Mammary epithelial cell (primary cell): ENCODE data around the gene ZSCAN2.

Experiments
- EZH2 ChIP-seq: IDR thresholded peaks from 2 replicates; pipeline ENCODE4 v1.6.1; 2012; ENCODE audit warnings: low read length, inconsistent platforms, borderline replicate concordance
- TF ChIP-seq, protein P1 (sequence below), 2 donors: IDR thresholded peaks in 1 of 2; conservative IDR thresholded peaks in 1 of 2; 2 replicates each; pipeline ENCODE4 v1.5.1; 2011 to 2012; ENCODE audit warnings: inconsistent platforms in 2 of 2, low read length in 2 of 2, mild to moderate bottlenecking in 2 of 2, control low read depth in 1 of 2, low read depth in 1 of 2; ENCODE audit not compliant: insufficient read depth in 1 of 2; ENCODE audit errors: extremely low read depth in 1 of 2

DNA sequence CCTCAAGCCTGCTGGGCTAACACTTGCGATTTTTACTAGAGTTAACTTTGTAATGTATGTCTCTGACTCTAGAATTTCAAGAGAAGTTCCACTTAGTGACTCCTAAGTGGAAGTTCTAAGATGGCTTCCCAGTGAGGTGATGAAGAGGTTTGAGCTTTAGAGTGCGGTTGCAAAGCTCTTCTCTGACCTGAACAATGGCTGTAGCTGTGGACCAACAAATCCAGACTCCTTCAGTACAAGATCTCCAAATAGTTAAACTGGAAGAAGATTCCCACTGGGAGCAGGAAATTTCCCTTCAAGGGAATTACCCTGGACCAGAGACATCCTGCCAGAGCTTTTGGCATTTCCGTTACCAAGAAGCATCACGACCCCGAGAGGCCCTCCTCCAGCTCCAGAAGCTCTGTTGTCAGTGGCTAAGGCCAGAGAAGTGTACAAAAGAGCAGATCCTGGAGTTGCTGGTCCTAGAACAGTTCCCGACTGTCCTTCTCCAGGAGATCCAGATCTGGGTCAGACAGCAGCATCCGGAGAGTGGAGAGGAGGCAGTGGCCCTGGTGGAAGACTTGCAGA is 31.0 kb downstream of the ZSCAN2 start:
- TF ChIP-seq, protein P1, sequence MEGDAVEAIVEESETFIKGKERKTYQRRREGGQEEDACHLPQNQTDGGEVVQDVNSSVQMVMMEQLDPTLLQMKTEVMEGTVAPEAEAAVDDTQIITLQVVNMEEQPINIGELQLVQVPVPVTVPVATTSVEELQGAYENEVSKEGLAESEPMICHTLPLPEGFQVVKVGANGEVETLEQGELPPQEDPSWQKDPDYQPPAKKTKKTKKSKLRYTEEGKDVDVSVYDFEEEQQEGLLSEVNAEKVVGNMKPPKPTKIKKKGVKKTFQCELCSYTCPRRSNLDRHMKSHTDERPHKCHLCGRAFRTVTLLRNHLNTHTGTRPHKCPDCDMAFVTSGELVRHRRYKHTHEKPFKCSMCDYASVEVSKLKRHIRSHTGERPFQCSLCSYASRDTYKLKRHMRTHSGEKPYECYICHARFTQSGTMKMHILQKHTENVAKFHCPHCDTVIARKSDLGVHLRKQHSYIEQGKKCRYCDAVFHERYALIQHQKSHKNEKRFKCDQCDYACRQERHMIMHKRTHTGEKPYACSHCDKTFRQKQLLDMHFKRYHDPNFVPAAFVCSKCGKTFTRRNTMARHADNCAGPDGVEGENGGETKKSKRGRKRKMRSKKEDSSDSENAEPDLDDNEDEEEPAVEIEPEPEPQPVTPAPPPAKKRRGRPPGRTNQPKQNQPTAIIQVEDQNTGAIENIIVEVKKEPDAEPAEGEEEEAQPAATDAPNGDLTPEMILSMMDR (conservative IDR thresholded peaks at IDR 0.05 in 1 of 2, IDR thresholded peaks at IDR 0.05 in 1 of 2; ENCODE audit: extremely low read depth in 1 of 2, insufficient read depth in 1 of 2, low read depth in 1 of 2, low read length in 2 of 2): no peak
- no peak for TF ChIP-seq EZH2
